Measurements from ENCODE around the gene BOLL.

DNA sequence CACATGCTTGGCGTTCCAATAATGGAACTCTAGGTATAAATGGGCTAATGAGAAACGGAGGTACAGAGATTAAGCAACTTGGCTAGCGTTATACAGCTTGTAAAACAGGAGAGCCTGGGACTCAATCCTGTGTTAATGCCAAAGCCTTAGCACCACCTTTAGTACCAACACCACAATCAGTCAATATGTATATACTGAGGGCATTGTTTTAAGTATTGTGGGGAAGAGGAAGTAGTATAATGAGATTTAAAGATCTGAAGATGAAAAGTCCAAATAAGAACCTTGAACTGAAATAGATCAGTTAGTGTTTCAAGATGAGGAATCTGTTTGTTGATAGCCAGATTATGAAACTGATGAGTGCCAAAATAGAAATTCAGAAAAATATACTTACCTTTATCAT lies 71.8 kb downstream of the BOLL start:
- TF ChIP-seq, protein P1, sequence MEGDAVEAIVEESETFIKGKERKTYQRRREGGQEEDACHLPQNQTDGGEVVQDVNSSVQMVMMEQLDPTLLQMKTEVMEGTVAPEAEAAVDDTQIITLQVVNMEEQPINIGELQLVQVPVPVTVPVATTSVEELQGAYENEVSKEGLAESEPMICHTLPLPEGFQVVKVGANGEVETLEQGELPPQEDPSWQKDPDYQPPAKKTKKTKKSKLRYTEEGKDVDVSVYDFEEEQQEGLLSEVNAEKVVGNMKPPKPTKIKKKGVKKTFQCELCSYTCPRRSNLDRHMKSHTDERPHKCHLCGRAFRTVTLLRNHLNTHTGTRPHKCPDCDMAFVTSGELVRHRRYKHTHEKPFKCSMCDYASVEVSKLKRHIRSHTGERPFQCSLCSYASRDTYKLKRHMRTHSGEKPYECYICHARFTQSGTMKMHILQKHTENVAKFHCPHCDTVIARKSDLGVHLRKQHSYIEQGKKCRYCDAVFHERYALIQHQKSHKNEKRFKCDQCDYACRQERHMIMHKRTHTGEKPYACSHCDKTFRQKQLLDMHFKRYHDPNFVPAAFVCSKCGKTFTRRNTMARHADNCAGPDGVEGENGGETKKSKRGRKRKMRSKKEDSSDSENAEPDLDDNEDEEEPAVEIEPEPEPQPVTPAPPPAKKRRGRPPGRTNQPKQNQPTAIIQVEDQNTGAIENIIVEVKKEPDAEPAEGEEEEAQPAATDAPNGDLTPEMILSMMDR (IDR thresholded peaks at IDR 0.05; ENCODE audit: poor library complexity, severe bottlenecking): no peak
- TF ChIP-seq EP300 (conservative IDR thresholded peaks at IDR 0.05; ENCODE audit: poor library complexity, severe bottlenecking) (no peak), POLR2AphosphoS5 (IDR thresholded peaks at IDR 0.05) (no peak)
